GM19023 (cell line): Measurements from ENCODE around the gene BABAM1.
A peak's percentile ranks its signal among the peaks of the same experiment; 100 is the strongest.

ENCODE experiments used
- ATAC-seq: cut with Tn5 transposase; IDR thresholded peaks from one replicate; pipeline ENCODE4 v1.9.1; 2021; ENCODE audit warnings: mild to moderate bottlenecking, moderate library complexity; ENCODE audit not compliant: unreplicated experiment

The BABAM1 gene

GRCh38 chr19:17266975-17267788 lies at the start of gene BABAM1:
Gene BABAM1 (plus strand): TSS chr19:17267443. CDS start chr19:17268807, 1,364 bp downstream.
- peak; percentile 92 for ATAC-seq

GRCh38 chr19:17219286-17219685 lies 48.0 kb upstream of the BABAM1 start:
- ATAC-seq, result no peak

- ATAC-seq, result no peak
These were observed 47.0 kb upstream of the BABAM1 start for GRCh38 chr19:17220207-17220758.

- no peak for ATAC-seq
These were observed 42.2 kb upstream of the BABAM1 start for GRCh38 chr19:17225053-17225452.

GRCh38 chr19:17226002-17226933 lies 41.0 kb upstream of the BABAM1 start, which contains the start of gene OCEL1:
Gene OCEL1 (plus strand): TSS chr19:17226226. CDS start chr19:17226248, 22 bp downstream.
- ATAC-seq, result peak; percentile 91

- ATAC-seq, result no peak
These were observed 39.4 kb upstream of the BABAM1 start for GRCh38 chr19:17227798-17228367.

- no peak for ATAC-seq
These were observed 37.4 kb upstream of the BABAM1 start for GRCh38 chr19:17229890-17230289.

GRCh38 chr19:17232258-17232657 lies 35.0 kb upstream of the BABAM1 start:
- ATAC-seq, result no peak

GRCh38 chr19:17234911-17235299 lies 32.3 kb upstream of the BABAM1 start:
- ATAC-seq, result no peak

- peak; percentile 72 for ATAC-seq
These were observed 31.8 kb upstream of the BABAM1 start for GRCh38 chr19:17235300-17235970.

GRCh38 chr19:17235971-17236777 lies 31.1 kb upstream of the BABAM1 start:
- ATAC-seq, result no peak

- no peak for ATAC-seq
These were observed 30.3 kb upstream of the BABAM1 start for GRCh38 chr19:17236811-17237543.

GRCh38 chr19:17237747-17238706 lies 29.2 kb upstream of the BABAM1 start:
- ATAC-seq, result no peak

GRCh38 chr19:17240062-17240752 lies 27.0 kb upstream of the BABAM1 start:
- no peak for ATAC-seq

GRCh38 chr19:17240826-17241399 lies 26.3 kb upstream of the BABAM1 start:
- no peak for ATAC-seq

GRCh38 chr19:17242431-17243208 lies 24.6 kb upstream of the BABAM1 start:
- no peak for ATAC-seq
